WTC11 (cell line): ENCODE measurements around the gene CCDC136. TPM values are rescaled to one million over a fixed set of nuclear protein-coding genes. Genes with fewer than 3 reads are reported as not detected.

Source experiments
- ATAC-seq: fragments of 200-7000 bp; cut with Tn5 transposase; 2 replicates; pipeline ENCODE4 v1.10.0; 2021; ENCODE audit warnings: mild to moderate bottlenecking, moderate library complexity
- CTCF ChIA-PET: fragments of 300-600 bp; sonication (Branson Sonifier 250); formaldehyde crosslinking; loops from one replicate; lab custom pipeline; 2021; ENCODE audit warnings: antibody characterized with exemption; lab: Charles Lee
- POLR2A ChIA-PET: fragments of 350-600 bp; sonication (Branson Sonifier 250); formaldehyde crosslinking; loops from one replicate; lab custom pipeline; 2021; ENCODE audit warnings: antibody characterized with exemption; lab: Charles Lee
- DNase-seq: peaks from one replicate; pipeline ENCODE4 v3.0.0; 2021; ENCODE audit warnings: low spot score
- H3K27ac Mint-ChIP-seq: 2 replicates; pipeline ENCODE4 v1.8.0; 2021; ENCODE audit warnings: mixed read lengths
- H3K27me3 Mint-ChIP-seq: 2 replicates; pipeline ENCODE4 v1.8.0; 2021; ENCODE audit warnings: low read depth, mild to moderate bottlenecking, moderate library complexity, mixed read lengths
- H3K36me3 Mint-ChIP-seq: 2 replicates; pipeline ENCODE4 v1.8.0; 2021; ENCODE audit warnings: mixed read lengths
- H3K4me1 Mint-ChIP-seq: 2 replicates; pipeline ENCODE4 v1.8.0; 2022; ENCODE audit warnings: mixed read lengths
- H3K4me3 Mint-ChIP-seq: 2 replicates; pipeline ENCODE4 v1.8.0; 2021; ENCODE audit warnings: mild to moderate bottlenecking, moderate library complexity, mixed read lengths
- H3K9me3 Mint-ChIP-seq: 2 replicates; pipeline ENCODE4 v1.8.0; 2021; ENCODE audit warnings: mixed read lengths
- ATF2 ChIP-seq: sonication (generic); formaldehyde crosslinking; IDR thresholded peaks from 2 replicates; pipeline ENCODE4 v1.8.1; 2022; ENCODE audit warnings: low read depth, missing genetic modification reagents, borderline replicate concordance
- ATF6 ChIP-seq: sonication (generic); formaldehyde crosslinking; IDR thresholded peaks from 2 replicates; pipeline ENCODE4 v1.8.1; 2023; ENCODE audit warnings: mild to moderate bottlenecking, missing genetic modification reagents
- CBFB ChIP-seq: sonication (generic); formaldehyde crosslinking; IDR thresholded peaks from 2 replicates; pipeline ENCODE4 v1.8.1; 2022; ENCODE audit warnings: mild to moderate bottlenecking, low read depth, missing genetic modification reagents
- CDX4 ChIP-seq: fragments of 250-450 bp; sonication (Bioruptor Pico); IDR thresholded peaks from 2 replicates; pipeline ENCODE4 v1.9.0; 2021; ENCODE audit warnings: moderate library complexity, mild to moderate bottlenecking, inconsistent platforms, borderline replicate concordance
- ELF4 ChIP-seq: sonication (generic); formaldehyde crosslinking; IDR thresholded peaks from 2 replicates; pipeline ENCODE4 v1.8.1; 2022; ENCODE audit warnings: low read depth, mild to moderate bottlenecking, moderate library complexity, missing genetic modification reagents
- JUN ChIP-seq: sonication (generic); formaldehyde crosslinking; IDR thresholded peaks from 2 replicates; pipeline ENCODE4 v1.8.0; 2023; ENCODE audit warnings: mild to moderate bottlenecking, missing genetic modification reagents
- NFYB ChIP-seq: sonication (generic); formaldehyde crosslinking; conservative IDR thresholded peaks from 2 replicates; pipeline ENCODE4 v1.8.0; 2022; ENCODE audit warnings: low read depth, missing genetic modification reagents
- NR1H2 ChIP-seq: sonication (generic); formaldehyde crosslinking; IDR thresholded peaks from 2 replicates; pipeline ENCODE4 v1.9.0; 2021; ENCODE audit warnings: mild to moderate bottlenecking, moderate library complexity, missing genetic modification reagents
- PREB ChIP-seq: sonication (generic); formaldehyde crosslinking; IDR thresholded peaks from 2 replicates; pipeline ENCODE4 v1.8.1; 2022; ENCODE audit warnings: mild to moderate bottlenecking, missing genetic modification reagents, moderate library complexity, borderline replicate concordance
- RELA ChIP-seq: sonication (generic); formaldehyde crosslinking; IDR thresholded peaks from 2 replicates; pipeline ENCODE4 v1.8.1; 2022; ENCODE audit warnings: missing genetic modification reagents, mild to moderate bottlenecking, borderline replicate concordance
- RORB ChIP-seq: fragments of 250-450 bp; sonication (Bioruptor Pico); IDR thresholded peaks from 2 replicates; pipeline ENCODE4 v1.9.0; 2021; ENCODE audit warnings: mild to moderate bottlenecking
- SMAD3 ChIP-seq: sonication (generic); formaldehyde crosslinking; IDR thresholded peaks from 2 replicates; pipeline ENCODE4 v1.8.0; 2022; ENCODE audit warnings: missing genetic modification reagents, mild to moderate bottlenecking, borderline replicate concordance
- TCF7 ChIP-seq: sonication (generic); formaldehyde crosslinking; IDR thresholded peaks from 2 replicates; pipeline ENCODE4 v1.8.0; 2022; ENCODE audit warnings: mild to moderate bottlenecking, low read depth, missing genetic modification reagents, moderate library complexity
- TEAD4 ChIP-seq: sonication (generic); formaldehyde crosslinking; IDR thresholded peaks from 2 replicates; pipeline ENCODE4 v1.8.0; 2022; ENCODE audit warnings: mild to moderate bottlenecking, missing genetic modification reagents
- ZBTB43 ChIP-seq: sonication (generic); formaldehyde crosslinking; IDR thresholded peaks from 2 replicates; pipeline ENCODE4 v1.8.1; 2023; ENCODE audit warnings: mild to moderate bottlenecking, missing genetic modification reagents
- ZNF219 ChIP-seq: sonication (generic); formaldehyde crosslinking; IDR thresholded peaks from 2 replicates; pipeline ENCODE4 v1.8.0; 2023; ENCODE audit warnings: missing genetic modification reagents, mild to moderate bottlenecking, borderline replicate concordance
- ZNF263 ChIP-seq: sonication (generic); formaldehyde crosslinking; IDR thresholded peaks from 2 replicates; pipeline ENCODE4 v1.8.1; 2022; ENCODE audit warnings: low read depth, mild to moderate bottlenecking, moderate library complexity, missing genetic modification reagents
- ZNF512 ChIP-seq: sonication (generic); formaldehyde crosslinking; IDR thresholded peaks from 2 replicates; pipeline ENCODE4 v1.8.1; 2022; ENCODE audit warnings: missing genetic modification reagents, borderline replicate concordance
- total RNA-seq: library from RNA; stranded (reverse); gene quantifications from 3 replicates; pipeline ENCODE4 v1.2.3, GENCODE V29; 2021

CCDC136 gene
- total RNA-seq, 1 experiment from 2014 or later = 51.0 TPM

GRCh38 chr7:128770233-128770632, 21.5 kb upstream of the CCDC136 start:
- ChIA-PET POLR2A (no interaction called here), CTCF (no interaction called here)
- peaks cover 68% of the 10 kb centered on the region for H3K36me3 Mint-ChIP-seq

More at GRCh38 chr7:128770233-128770632, 21.5 kb upstream of the CCDC136 start:
- ATAC-seq (no peak), DNase-seq (no peak)
- TF ChIP-seq RELA (CRISPR knock-in tag) (no peak), ATF6 (CRISPR knock-in tag) (no peak), TCF7 (no peak), ATF2 (CRISPR knock-in tag) (no peak), CDX4 (CRISPR knock-in tag) (no peak), ZNF263 (CRISPR knock-in tag) (no peak), ELF4 (CRISPR knock-in tag) (no peak), NR1H2 (CRISPR knock-in tag) (no peak), NFYB (CRISPR knock-in tag) (no peak), SMAD3 (no peak), TEAD4 (CRISPR knock-in tag) (no peak), PREB (no peak), RORB (CRISPR knock-in tag) (no peak), ZNF512 (no peak), ZNF219 (no peak), ZBTB43 (no peak), CBFB (CRISPR knock-in tag) (no peak), JUN (no peak)
- no peaks in the 10 kb centered on the region for H3K9me3 Mint-ChIP-seq
- H3K27me3 Mint-ChIP-seq = no peaks in the 10 kb centered on the region; the same call in 1 of the 2 replicates
- H3K4me3 Mint-ChIP-seq = no peak overlapping the region
- H3K4me1 Mint-ChIP-seq = no peaks in the 10 kb centered on the region
- H3K27ac Mint-ChIP-seq = no peak overlapping the region
